ENCODE measurements around the gene TLE5.

- no peak for TF ChIP-seq CTCF (IDR thresholded peaks at IDR 0.05; ENCODE audit: insufficient read depth, low read length)
- no peak for TF ChIP-seq POLR2AphosphoS5 (IDR thresholded peaks at IDR 0.05; ENCODE audit: low read depth)
These were observed 20.0 kb upstream of the TLE5 start for GRCh38 chr19:3082331-3082730.
